Neural crest cell (in vitro differentiated cells): ENCODE measurements around the gene FRMD5. TPM values are rescaled to one million over a fixed set of nuclear protein-coding genes. Genes with fewer than 3 reads are reported as not detected.

Experiments used
- DNase-seq: peaks from one replicate; pipeline ENCODE4 v3.0.0; 2021; ENCODE audit warnings: low read depth, mixed read lengths, low spot score
- H3K27ac Mint-ChIP-seq: one replicate; pipeline ENCODE4 v1.8.0; 2021; ENCODE audit warnings: mild to moderate bottlenecking, mixed read lengths; ENCODE audit not compliant: unreplicated experiment
- H3K27me3 Mint-ChIP-seq: 2 replicates; pipeline ENCODE4 v1.8.0; 2021; ENCODE audit warnings: low read depth, mild to moderate bottlenecking, mixed read lengths
- H3K36me3 Mint-ChIP-seq: 2 replicates; pipeline ENCODE4 v1.8.0; 2021; ENCODE audit warnings: low read depth, mild to moderate bottlenecking, mixed read lengths
- H3K4me1 Mint-ChIP-seq: 2 replicates; pipeline ENCODE4 v1.8.0; 2021; ENCODE audit warnings: mixed read lengths
- H3K4me3 Mint-ChIP-seq: one replicate; pipeline ENCODE4 v1.8.0; 2021; ENCODE audit warnings: mild to moderate bottlenecking, mixed read lengths
- H3K9me3 Mint-ChIP-seq: 2 replicates; pipeline ENCODE4 v1.8.0; 2021; ENCODE audit warnings: mixed read lengths
- total RNA-seq: library from RNA; stranded (reverse); gene quantifications from 2 replicates; pipeline ENCODE4 v1.2.1, GENCODE V29; 2021
- TF ChIP-seq, protein P1 (sequence below): fragments of 200-600 bp; sonication (generic); conservative IDR thresholded peaks from 2 replicates; pipeline ENCODE4 v1.5.0; 2021; ENCODE audit warnings: antibody characterized with exemption, mild to moderate bottlenecking

The FRMD5 gene
- total RNA-seq, 1 donor from 2014 or later, result 4.3 TPM

DNA sequence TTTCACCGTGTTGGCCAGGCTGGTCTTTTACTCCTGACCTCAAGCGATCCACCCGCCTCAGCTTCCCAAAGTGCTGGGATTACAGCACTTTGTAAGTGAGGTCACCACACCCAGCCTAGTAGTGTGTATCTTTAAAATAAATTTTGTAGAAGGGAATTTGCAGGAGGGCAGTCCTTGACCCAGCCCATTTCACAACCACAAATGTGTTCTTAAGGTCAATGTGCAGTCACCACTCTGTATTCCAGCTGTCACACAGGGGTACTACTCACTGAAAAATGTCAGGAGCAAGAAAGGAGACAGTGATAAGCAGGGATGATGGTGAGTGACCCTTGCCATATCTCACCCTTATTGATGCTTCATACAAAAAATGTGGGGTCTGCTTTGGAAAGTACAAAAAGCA lies 98.5 kb downstream of the FRMD5 start:
- H3K36me3 Mint-ChIP-seq, result no peaks in the 10 kb centered on the region
- no peak overlapping the region for H3K4me3 Mint-ChIP-seq
- TF ChIP-seq, protein P1, sequence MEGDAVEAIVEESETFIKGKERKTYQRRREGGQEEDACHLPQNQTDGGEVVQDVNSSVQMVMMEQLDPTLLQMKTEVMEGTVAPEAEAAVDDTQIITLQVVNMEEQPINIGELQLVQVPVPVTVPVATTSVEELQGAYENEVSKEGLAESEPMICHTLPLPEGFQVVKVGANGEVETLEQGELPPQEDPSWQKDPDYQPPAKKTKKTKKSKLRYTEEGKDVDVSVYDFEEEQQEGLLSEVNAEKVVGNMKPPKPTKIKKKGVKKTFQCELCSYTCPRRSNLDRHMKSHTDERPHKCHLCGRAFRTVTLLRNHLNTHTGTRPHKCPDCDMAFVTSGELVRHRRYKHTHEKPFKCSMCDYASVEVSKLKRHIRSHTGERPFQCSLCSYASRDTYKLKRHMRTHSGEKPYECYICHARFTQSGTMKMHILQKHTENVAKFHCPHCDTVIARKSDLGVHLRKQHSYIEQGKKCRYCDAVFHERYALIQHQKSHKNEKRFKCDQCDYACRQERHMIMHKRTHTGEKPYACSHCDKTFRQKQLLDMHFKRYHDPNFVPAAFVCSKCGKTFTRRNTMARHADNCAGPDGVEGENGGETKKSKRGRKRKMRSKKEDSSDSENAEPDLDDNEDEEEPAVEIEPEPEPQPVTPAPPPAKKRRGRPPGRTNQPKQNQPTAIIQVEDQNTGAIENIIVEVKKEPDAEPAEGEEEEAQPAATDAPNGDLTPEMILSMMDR, result no peak
- peaks cover 3% of the 10 kb centered on the region for H3K4me1 Mint-ChIP-seq
- H3K9me3 Mint-ChIP-seq, result no peaks in the 10 kb centered on the region
- H3K27ac Mint-ChIP-seq, result no peak overlapping the region
- peaks cover 65% of the 10 kb centered on the region for H3K27me3 Mint-ChIP-seq
- no peak for DNase-seq

DNA sequence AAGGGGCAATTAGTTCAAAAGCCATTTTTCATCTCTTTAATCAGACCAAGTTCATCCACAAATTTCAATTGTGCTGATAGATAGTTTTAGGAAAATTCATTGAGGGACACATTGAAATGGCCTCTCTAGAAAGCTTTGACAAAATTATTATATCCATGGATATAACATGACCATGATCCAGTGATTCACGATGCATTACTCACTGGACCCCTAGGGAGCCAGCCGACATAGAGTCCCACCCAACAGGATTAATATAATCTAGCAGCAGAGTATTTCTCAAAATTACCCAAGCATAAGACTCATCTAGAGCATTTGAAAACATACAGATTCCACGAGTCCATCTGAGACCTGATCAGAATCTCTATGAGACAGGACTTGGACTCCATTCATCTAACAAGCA lies 100.3 kb downstream of the FRMD5 start:
- Mint-ChIP-seq H3K27me3 (peaks cover 53% of the 10 kb centered on the region), H3K36me3 (no peaks in the 10 kb centered on the region), H3K9me3 (no peaks in the 10 kb centered on the region), H3K4me1 (peaks cover 3% of the 10 kb centered on the region), H3K27ac (no peak overlapping the region), H3K4me3 (no peak overlapping the region)
- TF ChIP-seq, protein P1, result no peak
- no peak for DNase-seq

DNA sequence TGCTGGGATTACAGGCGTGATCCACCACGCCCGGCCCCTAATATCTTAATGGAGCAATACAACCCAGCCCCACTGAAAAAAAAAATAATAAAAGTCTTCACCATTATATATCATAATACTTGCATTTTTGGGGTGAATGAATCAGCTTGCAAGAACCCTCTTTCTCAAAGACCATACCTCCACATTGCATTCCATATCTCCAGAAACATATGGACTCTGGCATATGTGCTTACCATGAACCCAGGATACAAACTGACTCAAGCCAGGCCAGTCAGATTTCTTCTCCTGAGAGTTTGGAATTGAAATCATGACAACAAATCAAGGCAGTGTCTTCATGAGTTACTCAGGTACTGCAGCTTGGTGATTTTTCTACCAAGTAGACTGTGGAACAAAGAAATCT lies 101.2 kb downstream of the FRMD5 start:
- H3K9me3 Mint-ChIP-seq, result no peaks in the 10 kb centered on the region

DNA sequence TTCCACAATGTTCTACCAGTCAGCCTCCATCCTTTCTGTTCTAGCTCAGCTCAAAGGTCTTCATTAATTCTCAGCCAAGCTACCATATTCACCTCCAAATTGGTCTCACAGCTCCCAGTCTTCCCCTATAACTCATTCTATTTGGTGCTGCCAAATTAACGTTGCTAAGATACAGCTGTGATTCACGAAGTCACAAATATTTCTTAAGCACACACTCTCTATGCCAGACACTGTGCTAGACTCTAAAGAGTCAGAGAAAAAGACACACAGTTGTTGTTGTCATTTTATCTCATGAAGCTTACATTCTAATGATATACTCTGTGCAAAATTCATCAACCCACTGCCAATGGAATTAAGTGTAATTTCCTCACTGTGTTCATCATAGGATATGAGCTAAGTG lies 102.8 kb downstream of the FRMD5 start:
- DNase-seq, result no peak
- no peak overlapping the region for H3K27ac Mint-ChIP-seq
- TF ChIP-seq, protein P1, result no peak
- H3K27me3 Mint-ChIP-seq, result peaks cover 32% of the 10 kb centered on the region
- H3K9me3 Mint-ChIP-seq, result no peaks in the 10 kb centered on the region
- no peaks in the 10 kb centered on the region for H3K36me3 Mint-ChIP-seq
- H3K4me3 Mint-ChIP-seq, result no peak overlapping the region
- peaks cover 3% of the 10 kb centered on the region for H3K4me1 Mint-ChIP-seq

More for the DNA sequence above, 101.2 kb downstream of the FRMD5 start:
- H3K36me3 Mint-ChIP-seq, result no peaks in the 10 kb centered on the region
- peaks cover 43% of the 10 kb centered on the region for H3K27me3 Mint-ChIP-seq
- no peak for DNase-seq
- TF ChIP-seq, protein P1, result no peak
- H3K4me1 Mint-ChIP-seq, result peaks cover 3% of the 10 kb centered on the region
- H3K4me3 Mint-ChIP-seq, result no peak overlapping the region
- no peak overlapping the region for H3K27ac Mint-ChIP-seq

DNA sequence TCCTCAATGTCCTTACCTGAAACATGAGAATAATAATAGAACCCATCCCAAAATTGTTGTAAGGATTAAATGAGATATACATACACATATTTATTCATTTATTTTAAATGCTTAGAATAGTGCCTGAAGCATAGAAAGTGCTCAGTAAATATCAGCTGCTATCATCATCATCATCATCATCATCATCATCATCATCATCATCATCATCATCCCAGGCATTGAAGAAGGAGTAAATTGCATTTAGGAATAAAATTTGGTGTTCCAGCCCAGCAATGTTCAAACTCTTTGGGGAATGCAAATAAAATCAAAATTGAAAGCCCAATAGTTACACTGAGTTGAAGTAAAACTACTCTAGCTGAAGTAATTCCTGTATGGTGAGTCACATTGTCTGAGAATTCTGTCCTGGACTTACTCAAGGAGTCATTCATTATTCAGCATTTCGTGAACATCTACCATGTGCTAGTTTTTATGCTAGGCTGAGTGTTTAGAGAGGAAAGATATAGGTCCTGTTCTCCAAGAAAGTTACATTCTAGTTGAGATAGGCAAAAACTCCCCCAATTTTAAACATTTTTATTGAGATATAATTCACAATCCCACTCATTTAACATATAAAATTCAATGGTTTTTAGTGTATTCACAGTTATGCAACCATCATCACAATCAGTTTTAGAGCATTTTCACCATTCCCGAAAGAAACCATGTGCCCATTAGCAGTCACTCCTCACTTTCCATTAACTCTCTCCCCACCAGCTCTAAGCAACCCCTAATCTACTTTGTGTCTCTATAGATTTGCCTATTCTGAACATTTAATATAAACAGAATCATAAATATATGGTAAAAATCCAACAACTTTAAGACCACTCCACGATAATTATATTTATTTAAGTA lies 107.2 kb downstream of the FRMD5 start:
- H3K27ac Mint-ChIP-seq, result no peak overlapping the region
- H3K9me3 Mint-ChIP-seq, result no peaks in the 10 kb centered on the region
- no peaks in the 10 kb centered on the region for H3K4me1 Mint-ChIP-seq
- peaks cover 10% of the 10 kb centered on the region for H3K27me3 Mint-ChIP-seq
- H3K36me3 Mint-ChIP-seq, result no peaks in the 10 kb centered on the region
- no peak overlapping the region for H3K4me3 Mint-ChIP-seq
- DNase-seq, result no peak
- TF ChIP-seq, protein P1, result no peak
